CD14-positive monocyte (primary cell): ENCODE results near the gene CTDSPL. TPM values are rescaled to one million over a fixed set of nuclear protein-coding genes. Genes with fewer than 3 reads are reported as not detected.
A peak's percentile ranks its signal among the peaks of the same experiment; 100 is the strongest.

ENCODE experiments used
- DNase-seq, 3 donors: peaks; one replicate each; pipeline ENCODE4 v3.0.0-alpha.2; 2011 to 2022
- H2AFZ ChIP-seq: 2 replicates; pipeline ENCODE4 v1.6.0; 2012; ENCODE audit warnings: mild to moderate bottlenecking, low read depth, low read length, inconsistent platforms; ENCODE audit not compliant: insufficient read depth, poor library complexity, severe bottlenecking
- H3K27ac ChIP-seq, 2 donors: 1 replicate in 1 of 2; 2 replicates in 1 of 2; pipeline ENCODE4 v1.5.1; 2012 to 2013; ENCODE audit warnings: low read length in 2 of 2, control low read depth in 1 of 2, inconsistent platforms in 1 of 2, low read depth in 1 of 2, mild to moderate bottlenecking in 1 of 2
- H3K27me3 ChIP-seq, 2 donors: one replicate each; pipeline versions ENCODE4 v1.6.0 to v1.6.1; 2011 to 2013; ENCODE audit warnings: low read length in 2 of 2; ENCODE audit not compliant: control insufficient read depth in 2 of 2, insufficient read depth in 2 of 2
- H3K36me3 ChIP-seq, 2 donors: replicated peaks in 1 of 2; 1 replicate in 1 of 2; 2 replicates in 1 of 2; pipeline versions ENCODE4 v1.5.1 to v1.6.1; 2012 to 2013; ENCODE audit warnings: low read length in 2 of 2, control low read depth in 1 of 2, inconsistent platforms in 1 of 2, mild to moderate bottlenecking in 1 of 2; ENCODE audit not compliant: insufficient read depth in 2 of 2, control insufficient read depth in 1 of 2
- H3K4me1 ChIP-seq, 2 donors: 1 replicate in 1 of 2; 2 replicates in 1 of 2; pipeline versions ENCODE4 v1.5.1 to v1.6.1; 2012 to 2013; ENCODE audit warnings: low read length in 2 of 2, control low read depth in 1 of 2, inconsistent platforms in 1 of 2, mild to moderate bottlenecking in 1 of 2, moderate library complexity in 1 of 2; ENCODE audit not compliant: insufficient read depth in 2 of 2, control insufficient read depth in 1 of 2
- H3K4me2 ChIP-seq: replicated peaks from 2 replicates; pipeline ENCODE3; 2012; ENCODE audit warnings: low read length, moderate library complexity, mild to moderate bottlenecking; ENCODE audit not compliant: poor library complexity, severe bottlenecking; ENCODE audit errors: extremely low read depth
- H3K4me3 ChIP-seq, 3 experiments: fragments of 200-600 bp in 1 of 3; sonication (generic) in 1 of 3; replicated peaks in 1 of 3; 1 replicate in 2 of 3; 2 replicates in 1 of 3; pipeline ENCODE4 v1.5.1; 2011 to 2013; ENCODE audit warnings: low read length in 3 of 3, mild to moderate bottlenecking in 3 of 3, control low read depth in 2 of 3, low read depth in 2 of 3, inconsistent platforms in 1 of 3, moderate library complexity in 1 of 3
- H3K79me2 ChIP-seq: 2 replicates; pipeline ENCODE4 v1.6.0; 2012; ENCODE audit warnings: mild to moderate bottlenecking, control low read depth, inconsistent platforms, low read length, moderate library complexity; ENCODE audit not compliant: insufficient read depth
- H3K9ac ChIP-seq: 2 replicates; pipeline ENCODE4 v1.6.0; 2017; ENCODE audit warnings: low read length, mild to moderate bottlenecking; ENCODE audit not compliant: insufficient read depth, poor library complexity, severe bottlenecking
- H3K9me3 ChIP-seq, 2 donors: replicated peaks in 1 of 2; 1 replicate in 1 of 2; 2 replicates in 1 of 2; pipeline versions ENCODE4 v1.5.1 to v1.6.1; 2012 to 2013; ENCODE audit warnings: low read length in 2 of 2, control low read depth in 1 of 2; ENCODE audit not compliant: control insufficient read depth in 1 of 2, insufficient read depth in 1 of 2
- H4K20me1 ChIP-seq: 2 replicates; pipeline ENCODE4 v1.6.0; 2012; ENCODE audit warnings: mild to moderate bottlenecking, low read length, control low read depth, moderate library complexity; ENCODE audit not compliant: insufficient read depth
- H3K27ac Mint-ChIP-seq, 7 donors: one replicate each; pipeline ENCODE4 v1.8.0; 2020; ENCODE audit warnings: mild to moderate bottlenecking in 7 of 7, mixed read lengths in 7 of 7, moderate library complexity in 6 of 7, inconsistent platforms in 2 of 7
- H3K27me3 Mint-ChIP-seq, 3 donors: one replicate each; pipeline ENCODE4 v1.8.0; 2021 to 2022; ENCODE audit warnings: low read depth in 3 of 3, mild to moderate bottlenecking in 3 of 3, mixed read lengths in 3 of 3, moderate library complexity in 3 of 3, inconsistent platforms in 1 of 3
- H3K36me3 Mint-ChIP-seq, 2 donors: one replicate each; pipeline ENCODE4 v1.8.0; 2020; ENCODE audit warnings: mixed read lengths in 2 of 2, inconsistent platforms in 1 of 2, mild to moderate bottlenecking in 1 of 2
- H3K4me1 Mint-ChIP-seq: one replicate; pipeline ENCODE4 v1.8.0; 2020; ENCODE audit warnings: mild to moderate bottlenecking, mixed read lengths
- H3K4me3 Mint-ChIP-seq, 2 donors: one replicate each; pipeline ENCODE4 v1.8.0; 2020; ENCODE audit warnings: mild to moderate bottlenecking in 2 of 2, mixed read lengths in 2 of 2, moderate library complexity in 1 of 2
- H3K9me3 Mint-ChIP-seq, 7 donors: one replicate each; pipeline ENCODE4 v1.8.0; 2020 to 2022; ENCODE audit warnings: mixed read lengths in 7 of 7, mild to moderate bottlenecking in 6 of 7, moderate library complexity in 6 of 7, inconsistent platforms in 2 of 7
- CTCF ChIP-seq: fragments of 200-600 bp; IDR thresholded peaks from one replicate; pipeline ENCODE4 v1.8.0; 2022; ENCODE audit warnings: antibody characterized with exemption, mild to moderate bottlenecking
- WGBS: methylation state at CpG from one replicate; pipeline ENCODE4 v1.1.5; 2013; ENCODE audit warnings: missing lambda C conversion rate; ENCODE audit not compliant: insufficient coverage; 5-methylcytosine and 5-hydroxymethylcytosine counted together
- intact Hi-C, 2 donors: fragments of 100-400 bp; cut with micrococcal nuclease; formaldehyde crosslinking; loops; one replicate each; pipeline versions ENCODE4 v1.15.0 to v1.15.1; 2023
- polyA plus RNA-seq, 3 donors: library from polyadenylated mRNA; depleted of rRNA in 1 of 3; unstranded in 2 of 3; stranded (reverse) in 1 of 3; fragments of 300-500 nt in 2 of 3; fragments of >200 nt in 1 of 3; fragmentation: Illumina TruSeq in 2 of 3; gene quantifications; 1 replicate in 2 of 3; 2 replicates in 1 of 3; pipeline ENCODE4 v1.2.3, GENCODE V29; 2012 to 2021

Gene CTDSPL
- polyA plus RNA-seq, 3 donors, result 0.15 to 0.69 (median 0.33) TPM

DNA sequence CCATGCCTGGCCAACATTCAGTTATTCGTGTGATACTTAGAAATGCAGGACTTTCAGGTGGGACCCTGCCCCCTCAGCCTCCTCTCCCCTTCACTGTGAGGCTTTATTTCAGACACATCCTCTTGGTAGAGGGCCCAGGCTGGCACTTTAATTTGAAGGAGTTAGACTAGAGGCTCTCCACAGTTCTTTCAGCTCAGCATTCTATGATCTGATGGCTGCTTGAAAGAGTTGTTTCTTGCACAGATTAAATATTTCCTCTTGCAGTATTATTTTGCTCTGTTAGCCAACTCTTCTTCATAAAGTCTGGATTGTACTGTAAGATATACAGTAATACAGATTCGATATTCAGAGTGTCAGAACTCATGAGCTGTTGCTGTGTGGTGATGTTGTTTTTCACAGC lies 35.1 kb downstream of the CTDSPL start:
- Mint-ChIP-seq H3K9me3 (no peaks in the 10 kb centered on the region), H3K4me1 (peaks cover 14% of the 10 kb centered on the region), H3K27ac (no peak overlapping the region), H3K27me3 (no peaks in the 10 kb centered on the region), H3K4me3 (no peak overlapping the region), H3K36me3 (no peaks in the 10 kb centered on the region)
- Histone ChIP-seq H3K9ac (no peak overlapping the region), H3K79me2 (no peaks in the 10 kb centered on the region), H4K20me1 (no peaks in the 10 kb centered on the region), H2AFZ (no peak overlapping the region), H3K4me1 (no peaks in the 10 kb centered on the region), H3K9me3 (no peaks in the 10 kb centered on the region), H3K36me3 (no peaks in the 10 kb centered on the region), H3K4me2 (no peak overlapping the region), H3K27me3 (no peaks in the 10 kb centered on the region), H3K27ac (no peak overlapping the region), H3K4me3 (no peak overlapping the region)
- DNase-seq, result no peak
- no CpG with 5 or more reads among the region's 2 CpGs for WGBS
- intact Hi-C loops, result no loop called here
- TF ChIP-seq CTCF, result no peak

- H3K4me3 ChIP-seq, result no peak overlapping the region
- no peaks in the 10 kb centered on the region for H3K27me3 Mint-ChIP-seq
- no peak overlapping the region for H3K27ac Mint-ChIP-seq
- no peak for DNase-seq
- no peak for TF ChIP-seq CTCF
- H3K9me3 ChIP-seq, result no peaks in the 10 kb centered on the region
- H3K79me2 ChIP-seq, result no peaks in the 10 kb centered on the region
- H3K4me2 ChIP-seq, result no peak overlapping the region
- no peaks in the 10 kb centered on the region for H3K4me1 ChIP-seq
- intact Hi-C loops, result no loop called here
- 38% methylated on average over 3 of the region's 6 CpGs for WGBS
- no peak overlapping the region for H3K4me3 Mint-ChIP-seq
- no peak overlapping the region for H3K9ac ChIP-seq
- no peaks in the 10 kb centered on the region for H3K9me3 Mint-ChIP-seq
- H3K27ac ChIP-seq, result no peak overlapping the region
- no peaks in the 10 kb centered on the region for H4K20me1 ChIP-seq
- no peaks in the 10 kb centered on the region for H3K36me3 Mint-ChIP-seq
- no peaks in the 10 kb centered on the region for H3K27me3 ChIP-seq
- no peaks in the 10 kb centered on the region for H3K36me3 ChIP-seq
- peak overlapping the region; percentile 38 for H2AFZ ChIP-seq
- H3K4me1 Mint-ChIP-seq, result peaks cover 19% of the 10 kb centered on the region
Measured at GRCh38 chr3:37897763-37898162, 36.1 kb downstream of the CTDSPL start.
